ENCODE results near the gene NAV3. TPM values are rescaled to one million over a fixed set of nuclear protein-coding genes. Genes with fewer than 3 reads are reported as not detected.

The NAV3 gene
- total and polyA plus RNA-seq, 2 donors (not counting 1 experiment from before 2014, with no cell fraction given): not detected

DNA sequence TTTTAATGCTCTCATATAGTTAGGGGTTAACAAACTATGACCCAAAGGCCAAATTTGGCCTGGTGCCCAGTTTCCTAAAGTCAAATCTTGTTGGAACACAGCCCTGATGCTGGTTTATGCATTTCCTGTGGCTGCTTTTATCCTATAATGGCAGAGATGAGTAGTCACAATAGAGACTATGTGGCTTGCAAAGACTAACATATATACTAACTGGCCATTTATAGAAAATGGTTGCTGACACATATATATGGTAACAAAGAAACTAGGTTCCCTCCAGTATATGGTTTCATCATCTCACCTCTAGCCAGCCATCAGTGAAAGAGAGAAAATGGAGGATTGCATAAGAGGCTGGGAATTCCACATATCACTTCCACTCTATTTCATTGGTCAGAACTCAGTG lies 10.8 kb downstream of the NAV3 start:
- Histone ChIP-seq H3K9ac (ENCODE audit: low read length) (no peak overlapping the region), H3K36me3 (replicated peaks in 1 of 2; ENCODE audit: control extremely low read depth in 1 of 2, control insufficient read depth in 1 of 2, extremely low read depth in 1 of 2, insufficient read depth in 2 of 2, low read length in 1 of 2) (no peaks in the 10 kb centered on the region)
- intact Hi-C loops (cut with micrococcal nuclease): no loop called here

DNA sequence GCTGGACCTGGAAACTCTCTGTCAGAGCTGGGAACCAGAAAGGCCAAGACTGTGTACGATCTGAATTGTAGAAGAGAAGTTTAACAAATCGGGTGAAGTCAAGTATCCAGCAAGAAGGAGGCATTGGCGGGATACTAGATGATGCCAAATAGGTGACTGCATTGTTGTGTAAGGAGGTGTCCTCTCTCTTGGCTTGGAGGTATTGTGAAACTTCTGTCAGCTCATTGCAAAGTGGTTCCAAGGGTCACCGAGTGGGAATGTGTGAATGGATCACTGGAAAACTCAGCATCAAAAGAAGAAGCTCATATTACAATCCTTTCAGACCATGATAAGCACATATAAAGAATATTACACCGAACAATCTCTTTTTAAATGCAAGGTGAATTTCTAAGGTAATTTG lies 11.7 kb downstream of the NAV3 start:
- Histone ChIP-seq H3K27me3 (replicated peaks in 1 of 4; ENCODE audit: control extremely low read depth in 1 of 4, control insufficient read depth in 3 of 4, insufficient read depth in 4 of 4, low read length in 3 of 4) (no peaks in the 10 kb centered on the region), H3K36me3 (replicated peaks in 1 of 2; ENCODE audit: control extremely low read depth in 1 of 2, control insufficient read depth in 1 of 2, extremely low read depth in 1 of 2, insufficient read depth in 2 of 2, low read length in 1 of 2) (no peaks in the 10 kb centered on the region), H3K79me2 (ENCODE audit: control insufficient read depth, insufficient read depth, low read length) (no peaks in the 10 kb centered on the region), H3K9me3 (ENCODE audit: control extremely low read depth in 1 of 3, control insufficient read depth in 2 of 3, insufficient read depth in 1 of 3, low read length in 2 of 3) (no peaks in the 10 kb centered on the region), H3K27ac (ENCODE audit: low read length in 2 of 2) (no peak overlapping the region), H3K4me2 (replicated peaks; ENCODE audit: low read depth, low read length, poor library complexity, severe bottlenecking) (no peak overlapping the region), H4K20me1 (ENCODE audit: control insufficient read depth, insufficient read depth, low read length, poor library complexity, severe bottlenecking) (no peaks in the 10 kb centered on the region), H2AFZ (ENCODE audit: insufficient read depth, low read depth, low read length, poor library complexity, severe bottlenecking) (no peak overlapping the region), H3K4me3 (ENCODE audit: control extremely low read depth in 1 of 5, extremely low read depth in 1 of 5, insufficient read depth in 1 of 5, low read depth in 2 of 5, low read length in 4 of 5) (no peak overlapping the region), H3K9ac (ENCODE audit: low read length) (no peak overlapping the region), H3K4me1 (ENCODE audit: control insufficient read depth in 2 of 2, insufficient read depth in 2 of 2, low read length in 2 of 2) (no peaks in the 10 kb centered on the region)
- Mint-ChIP-seq H3K27me3 (no peaks in the 10 kb centered on the region), H3K9me3 (ENCODE audit: insufficient read depth) (no peaks in the 10 kb centered on the region), H3K4me3 (no peak overlapping the region), H3K27ac (no peak overlapping the region), H3K4me1 (no peaks in the 10 kb centered on the region)
- CTCF ChIA-PET: no interaction called here
- no peak for ATAC-seq (ENCODE audit: low read depth)
- 90% methylated on average over 3 of the region's 5 CpGs for WGBS (ENCODE audit: insufficient coverage)
- no peak for TF ChIP-seq EZH2 (IDR thresholded peaks at IDR 0.05; ENCODE audit: borderline replicate concordance, insufficient read depth, low read depth, low read length, poor library complexity, severe bottlenecking)
- TF ChIP-seq, protein P1, sequence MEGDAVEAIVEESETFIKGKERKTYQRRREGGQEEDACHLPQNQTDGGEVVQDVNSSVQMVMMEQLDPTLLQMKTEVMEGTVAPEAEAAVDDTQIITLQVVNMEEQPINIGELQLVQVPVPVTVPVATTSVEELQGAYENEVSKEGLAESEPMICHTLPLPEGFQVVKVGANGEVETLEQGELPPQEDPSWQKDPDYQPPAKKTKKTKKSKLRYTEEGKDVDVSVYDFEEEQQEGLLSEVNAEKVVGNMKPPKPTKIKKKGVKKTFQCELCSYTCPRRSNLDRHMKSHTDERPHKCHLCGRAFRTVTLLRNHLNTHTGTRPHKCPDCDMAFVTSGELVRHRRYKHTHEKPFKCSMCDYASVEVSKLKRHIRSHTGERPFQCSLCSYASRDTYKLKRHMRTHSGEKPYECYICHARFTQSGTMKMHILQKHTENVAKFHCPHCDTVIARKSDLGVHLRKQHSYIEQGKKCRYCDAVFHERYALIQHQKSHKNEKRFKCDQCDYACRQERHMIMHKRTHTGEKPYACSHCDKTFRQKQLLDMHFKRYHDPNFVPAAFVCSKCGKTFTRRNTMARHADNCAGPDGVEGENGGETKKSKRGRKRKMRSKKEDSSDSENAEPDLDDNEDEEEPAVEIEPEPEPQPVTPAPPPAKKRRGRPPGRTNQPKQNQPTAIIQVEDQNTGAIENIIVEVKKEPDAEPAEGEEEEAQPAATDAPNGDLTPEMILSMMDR (IDR thresholded peaks at IDR 0.05): no peak
- DNase-seq: no peak
- intact Hi-C loops (cut with micrococcal nuclease): no loop called here
- POLR2A ChIA-PET: no interaction called here

More for the DNA sequence above, 10.8 kb downstream of the NAV3 start:
- ATAC-seq (ENCODE audit: low read depth) (no peak), DNase-seq (no peak)
- H3K27ac ChIP-seq (ENCODE audit: low read length in 2 of 2): no peak overlapping the region
- H3K4me2 ChIP-seq (replicated peaks; ENCODE audit: low read depth, low read length, poor library complexity, severe bottlenecking): no peak overlapping the region
- H2AFZ ChIP-seq (ENCODE audit: insufficient read depth, low read depth, low read length, poor library complexity, severe bottlenecking): no peak overlapping the region
- Mint-ChIP-seq H3K27ac (no peak overlapping the region), H3K4me1 (no peaks in the 10 kb centered on the region), H3K27me3 (no peaks in the 10 kb centered on the region), H3K9me3 (ENCODE audit: insufficient read depth) (no peaks in the 10 kb centered on the region), H3K4me3 (no peak overlapping the region)
- no peaks in the 10 kb centered on the region for H3K9me3 ChIP-seq (ENCODE audit: control extremely low read depth in 1 of 3, control insufficient read depth in 2 of 3, insufficient read depth in 1 of 3, low read length in 2 of 3)
- TF ChIP-seq, protein P1 (IDR thresholded peaks at IDR 0.05): no peak
- TF ChIP-seq EZH2 (IDR thresholded peaks at IDR 0.05; ENCODE audit: borderline replicate concordance, insufficient read depth, low read depth, low read length, poor library complexity, severe bottlenecking): no peak
- H3K27me3 ChIP-seq (replicated peaks in 1 of 4; ENCODE audit: control extremely low read depth in 1 of 4, control insufficient read depth in 3 of 4, insufficient read depth in 4 of 4, low read length in 3 of 4): no peaks in the 10 kb centered on the region
- ChIA-PET POLR2A (no interaction called here), CTCF (no interaction called here)
- H3K79me2 ChIP-seq (ENCODE audit: control insufficient read depth, insufficient read depth, low read length): no peaks in the 10 kb centered on the region
- no peak overlapping the region for H3K4me3 ChIP-seq (ENCODE audit: control extremely low read depth in 1 of 5, extremely low read depth in 1 of 5, insufficient read depth in 1 of 5, low read depth in 2 of 5, low read length in 4 of 5)
- no peaks in the 10 kb centered on the region for H4K20me1 ChIP-seq (ENCODE audit: control insufficient read depth, insufficient read depth, low read length, poor library complexity, severe bottlenecking)
- no peaks in the 10 kb centered on the region for H3K4me1 ChIP-seq (ENCODE audit: control insufficient read depth in 2 of 2, insufficient read depth in 2 of 2, low read length in 2 of 2)
